Ishikawa (cell line): Measurements from ENCODE around the gene EDA2R.

ENCODE experiments used
- CEBPB ChIP-seq: IDR thresholded peaks from 2 replicates; pipeline ENCODE4 v1.6.1; 2012
- CREB1 ChIP-seq: IDR thresholded peaks from 2 replicates; pipeline ENCODE4 v1.6.1; 2012; ENCODE audit warnings: low read depth
- EGR1 ChIP-seq: IDR thresholded peaks from 2 replicates; pipeline ENCODE4 v1.6.1; 2012
- EP300 ChIP-seq: IDR thresholded peaks from 2 replicates; pipeline ENCODE4 v1.6.1; 2012; ENCODE audit warnings: borderline replicate concordance
- FOXM1 ChIP-seq: IDR thresholded peaks from 2 replicates; pipeline ENCODE4 v1.6.1; 2012; ENCODE audit warnings: low read depth, borderline replicate concordance
- NFIC ChIP-seq: IDR thresholded peaks from 2 replicates; pipeline ENCODE4 v1.6.1; 2012
- RAD21 ChIP-seq: IDR thresholded peaks from 2 replicates; pipeline ENCODE4 v1.6.1; 2012; ENCODE audit warnings: low read depth
- TAF1 ChIP-seq: IDR thresholded peaks from 2 replicates; pipeline ENCODE4 v1.6.1; 2012; ENCODE audit warnings: low read depth, mild to moderate bottlenecking
- TCF12 ChIP-seq: IDR thresholded peaks from 2 replicates; pipeline ENCODE4 v1.6.1; 2012; ENCODE audit warnings: low read depth
- TEAD4 ChIP-seq: IDR thresholded peaks from 2 replicates; pipeline ENCODE4 v1.6.1; 2012
- YY1 ChIP-seq: IDR thresholded peaks from 2 replicates; pipeline ENCODE4 v1.6.1; 2012; ENCODE audit warnings: low read depth
- ZBTB7A ChIP-seq: IDR thresholded peaks from 2 replicates; pipeline ENCODE4 v1.6.1; 2012; ENCODE audit warnings: low read depth
- TF ChIP-seq, protein P1 (sequence below): IDR thresholded peaks from 2 replicates; pipeline ENCODE4 v1.6.1; 2012; ENCODE audit warnings: low read depth, mild to moderate bottlenecking
- TF ChIP-seq, protein P2 (sequence below): IDR thresholded peaks from 2 replicates; pipeline ENCODE4 v1.6.1; 2012
- TF ChIP-seq, protein P3 (sequence below): IDR thresholded peaks from 2 replicates; pipeline ENCODE4 v1.6.1; 2012

The EDA2R gene

DNA sequence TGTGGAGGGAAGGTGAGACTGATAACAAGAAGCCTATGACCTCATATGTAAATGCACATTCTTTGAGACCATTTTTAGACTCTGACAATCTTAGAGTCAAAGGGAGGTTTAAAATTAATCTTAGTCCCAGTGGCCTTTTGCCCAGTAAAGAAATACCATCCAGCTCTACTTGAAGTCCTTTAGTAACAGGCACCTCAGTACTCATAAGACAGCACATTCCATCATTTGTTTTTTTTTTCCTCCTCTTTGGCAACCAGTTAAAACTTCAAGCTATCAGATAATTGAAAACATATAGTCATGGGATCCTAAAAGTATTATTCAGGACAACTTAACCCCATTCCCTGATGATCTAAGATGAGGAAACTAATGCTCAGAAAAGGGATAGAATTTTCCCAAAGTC is 4.6 kb downstream of the EDA2R start:
- TF ChIP-seq EGR1 (no peak), NFIC (no peak), FOXM1 (no peak), RAD21 (no peak), YY1 (no peak), EP300 (no peak), ZBTB7A (no peak), TAF1 (no peak), TCF12 (no peak), TEAD4 (no peak), CEBPB (no peak), CREB1 (no peak)
- TF ChIP-seq, protein P1, sequence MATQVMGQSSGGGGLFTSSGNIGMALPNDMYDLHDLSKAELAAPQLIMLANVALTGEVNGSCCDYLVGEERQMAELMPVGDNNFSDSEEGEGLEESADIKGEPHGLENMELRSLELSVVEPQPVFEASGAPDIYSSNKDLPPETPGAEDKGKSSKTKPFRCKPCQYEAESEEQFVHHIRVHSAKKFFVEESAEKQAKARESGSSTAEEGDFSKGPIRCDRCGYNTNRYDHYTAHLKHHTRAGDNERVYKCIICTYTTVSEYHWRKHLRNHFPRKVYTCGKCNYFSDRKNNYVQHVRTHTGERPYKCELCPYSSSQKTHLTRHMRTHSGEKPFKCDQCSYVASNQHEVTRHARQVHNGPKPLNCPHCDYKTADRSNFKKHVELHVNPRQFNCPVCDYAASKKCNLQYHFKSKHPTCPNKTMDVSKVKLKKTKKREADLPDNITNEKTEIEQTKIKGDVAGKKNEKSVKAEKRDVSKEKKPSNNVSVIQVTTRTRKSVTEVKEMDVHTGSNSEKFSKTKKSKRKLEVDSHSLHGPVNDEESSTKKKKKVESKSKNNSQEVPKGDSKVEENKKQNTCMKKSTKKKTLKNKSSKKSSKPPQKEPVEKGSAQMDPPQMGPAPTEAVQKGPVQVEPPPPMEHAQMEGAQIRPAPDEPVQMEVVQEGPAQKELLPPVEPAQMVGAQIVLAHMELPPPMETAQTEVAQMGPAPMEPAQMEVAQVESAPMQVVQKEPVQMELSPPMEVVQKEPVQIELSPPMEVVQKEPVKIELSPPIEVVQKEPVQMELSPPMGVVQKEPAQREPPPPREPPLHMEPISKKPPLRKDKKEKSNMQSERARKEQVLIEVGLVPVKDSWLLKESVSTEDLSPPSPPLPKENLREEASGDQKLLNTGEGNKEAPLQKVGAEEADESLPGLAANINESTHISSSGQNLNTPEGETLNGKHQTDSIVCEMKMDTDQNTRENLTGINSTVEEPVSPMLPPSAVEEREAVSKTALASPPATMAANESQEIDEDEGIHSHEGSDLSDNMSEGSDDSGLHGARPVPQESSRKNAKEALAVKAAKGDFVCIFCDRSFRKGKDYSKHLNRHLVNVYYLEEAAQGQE = no peak
- TF ChIP-seq, protein P2, sequence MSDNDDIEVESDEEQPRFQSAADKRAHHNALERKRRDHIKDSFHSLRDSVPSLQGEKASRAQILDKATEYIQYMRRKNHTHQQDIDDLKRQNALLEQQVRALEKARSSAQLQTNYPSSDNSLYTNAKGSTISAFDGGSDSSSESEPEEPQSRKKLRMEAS = no peak
- TF ChIP-seq, protein P3, sequence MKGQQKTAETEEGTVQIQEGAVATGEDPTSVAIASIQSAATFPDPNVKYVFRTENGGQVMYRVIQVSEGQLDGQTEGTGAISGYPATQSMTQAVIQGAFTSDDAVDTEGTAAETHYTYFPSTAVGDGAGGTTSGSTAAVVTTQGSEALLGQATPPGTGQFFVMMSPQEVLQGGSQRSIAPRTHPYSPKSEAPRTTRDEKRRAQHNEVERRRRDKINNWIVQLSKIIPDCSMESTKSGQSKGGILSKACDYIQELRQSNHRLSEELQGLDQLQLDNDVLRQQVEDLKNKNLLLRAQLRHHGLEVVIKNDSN = no peak

DNA sequence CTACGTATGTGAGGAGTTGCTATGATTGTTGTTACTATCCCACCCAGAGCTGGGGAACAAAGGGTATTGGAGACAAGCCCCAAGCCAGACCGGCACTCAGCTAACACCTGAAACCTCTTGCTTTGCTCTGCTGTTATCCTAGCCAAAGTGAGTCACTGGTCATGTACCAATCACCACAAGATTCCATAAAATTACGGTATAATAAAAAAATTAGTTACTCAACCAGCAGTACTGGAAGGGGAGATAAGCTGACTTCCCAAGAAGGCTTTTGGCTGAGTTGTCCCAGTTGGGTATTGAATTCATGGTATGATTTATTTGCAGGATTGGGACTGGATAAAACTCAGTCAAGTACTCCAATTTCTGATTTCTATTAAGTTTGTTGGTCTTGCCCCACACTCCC is 5.3 kb downstream of the EDA2R start:
- no peak for TF ChIP-seq CEBPB
- TF ChIP-seq, protein P2 = no peak
- TF ChIP-seq EP300 = no peak
- no peak for TF ChIP-seq CREB1
- no peak for TF ChIP-seq EGR1
- TF ChIP-seq TEAD4 = no peak
- TF ChIP-seq, protein P1 = no peak
- no peak for TF ChIP-seq TAF1
- TF ChIP-seq ZBTB7A = no peak
- no peak for TF ChIP-seq YY1
- TF ChIP-seq TCF12 = no peak
- TF ChIP-seq, protein P3 = no peak
- no peak for TF ChIP-seq RAD21
- TF ChIP-seq FOXM1 = no peak
- no peak for TF ChIP-seq NFIC

DNA sequence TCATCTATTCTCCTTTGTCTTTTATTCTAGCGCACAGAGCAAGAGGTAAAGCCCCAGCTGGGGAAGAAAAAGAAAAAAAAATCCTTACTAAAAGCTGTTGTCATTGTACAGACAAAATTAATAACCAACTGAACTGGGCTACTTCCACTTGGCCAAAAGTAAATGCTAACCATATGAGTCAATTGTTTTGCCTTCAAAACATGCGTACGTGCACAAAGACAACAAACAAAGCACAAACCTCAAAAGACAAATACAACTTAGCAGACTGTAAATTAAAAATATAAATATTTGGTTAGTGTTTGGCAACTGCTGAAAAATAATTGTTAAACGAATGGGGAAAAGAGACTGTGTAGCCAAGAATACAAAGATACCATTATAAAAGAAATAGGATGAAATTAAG is 5.9 kb downstream of the EDA2R start:
- TF ChIP-seq TCF12 (no peak), YY1 (no peak), TAF1 (no peak), EGR1 (no peak), TEAD4 (no peak), ZBTB7A (no peak), CEBPB (no peak), EP300 (no peak)
- TF ChIP-seq, protein P1 = no peak
- TF ChIP-seq, protein P3 = no peak

DNA sequence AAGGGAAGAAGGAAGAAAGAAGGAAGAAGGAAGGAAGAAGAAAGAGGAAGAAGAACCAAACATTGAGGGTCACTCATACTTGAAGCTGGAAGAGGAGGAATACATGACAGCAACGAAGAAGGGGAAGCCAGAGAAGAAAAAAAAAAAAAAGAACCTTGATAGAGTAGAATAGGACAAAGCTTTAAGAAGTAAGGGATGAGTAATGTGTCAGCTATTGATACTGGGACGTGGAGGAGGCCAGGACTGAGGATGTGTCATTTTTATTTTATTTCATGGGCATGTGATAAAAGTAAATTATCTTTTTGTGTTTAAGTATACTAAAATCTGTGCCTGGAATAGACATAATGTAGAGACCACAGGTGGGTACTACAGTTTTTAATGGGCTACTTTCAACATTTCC is 6.4 kb downstream of the EDA2R start:
- TF ChIP-seq NFIC (no peak), TAF1 (no peak), EP300 (no peak), FOXM1 (no peak), EGR1 (no peak), CREB1 (no peak), TCF12 (no peak), CEBPB (no peak)
- TF ChIP-seq, protein P3 = no peak
